Activated T-cell treated with anti-CD3 and anti-CD28 coated beads, Interleukin-2, amount 50 U/mL, for 72 hours (primary cell): ENCODE data around the gene ARMH4. TPM values are rescaled to one million over a fixed set of nuclear protein-coding genes. Genes with fewer than 3 reads are reported as not detected.

ENCODE experiments used
- ATAC-seq, 2 donors: fragments of 150-1000 bp; cut with Tn5 transposase; replicated peaks in 1 of 2; 2 replicates each; pipeline ENCODE4 v1.10.0; 2021; ENCODE audit warnings: moderate library complexity in 2 of 2, mild to moderate bottlenecking in 1 of 2
- DNase-seq, 2 donors: peaks; one replicate each; pipeline ENCODE4 v3.0.0; 2021 to 2022; ENCODE audit warnings: mixed read lengths in 1 of 2
- H3K27ac Mint-ChIP-seq: one replicate; pipeline ENCODE4 v1.8.0; 2022; ENCODE audit warnings: mild to moderate bottlenecking, moderate library complexity, mixed read lengths
- H3K27me3 Mint-ChIP-seq: one replicate; pipeline ENCODE4 v1.8.0; 2022; ENCODE audit warnings: low read depth, mixed read lengths
- H3K36me3 Mint-ChIP-seq, 2 donors: one replicate each; pipeline ENCODE4 v1.8.0; 2022; ENCODE audit warnings: mixed read lengths in 2 of 2, mild to moderate bottlenecking in 1 of 2; ENCODE audit not compliant: insufficient read depth in 2 of 2
- H3K4me1 Mint-ChIP-seq: one replicate; pipeline ENCODE4 v1.8.0; 2022; ENCODE audit warnings: low read depth, mixed read lengths
- H3K4me3 Mint-ChIP-seq, 2 donors: one replicate each; pipeline ENCODE4 v1.8.0; 2022; ENCODE audit warnings: mild to moderate bottlenecking in 2 of 2, mixed read lengths in 2 of 2, moderate library complexity in 2 of 2
- H3K9me3 Mint-ChIP-seq, 2 donors: one replicate each; pipeline ENCODE4 v1.8.0; 2022; ENCODE audit warnings: mixed read lengths in 2 of 2
- total RNA-seq, 2 donors: library from RNA; stranded (reverse); gene quantifications; one replicate each; pipeline ENCODE4 v1.2.3, GENCODE V29; 2022

ARMH4 gene
- total RNA-seq, 2 donors from 2014 or later: not detected

- Mint-ChIP-seq H3K27me3 (peaks cover 12% of the 10 kb centered on the region), H3K36me3 (no peaks in the 10 kb centered on the region), H3K27ac (no peak overlapping the region), H3K9me3 (no peaks in the 10 kb centered on the region), H3K4me3 (no peak overlapping the region), H3K4me1 (peaks cover 8% of the 10 kb centered on the region)
- DNase-seq (no peak), ATAC-seq (no peak)
Observed at GRCh38 chr14:58106446-58106845, 45.6 kb downstream of the ARMH4 start.

- DNase-seq (no peak), ATAC-seq (no peak)
- Mint-ChIP-seq H3K27ac (no peak overlapping the region), H3K36me3 (no peaks in the 10 kb centered on the region), H3K4me1 (peaks cover 8% of the 10 kb centered on the region), H3K4me3 (no peak overlapping the region), H3K9me3 (no peaks in the 10 kb centered on the region), H3K27me3 (peaks cover 12% of the 10 kb centered on the region)
Observed at GRCh38 chr14:58104808-58105207, 47.2 kb downstream of the ARMH4 start.

GRCh38 chr14:58100735-58101368 lies 51.2 kb downstream of the ARMH4 start:
- DNase-seq: no peak
- Mint-ChIP-seq H3K4me3 (no peak overlapping the region), H3K27me3 (peaks cover 6% of the 10 kb centered on the region), H3K9me3 (no peaks in the 10 kb centered on the region), H3K27ac (no peak overlapping the region), H3K4me1 (no peaks in the 10 kb centered on the region), H3K36me3 (no peaks in the 10 kb centered on the region)
- ATAC-seq: peak in 1 of 2 donors; percentile 78

- H3K9me3 Mint-ChIP-seq: no peaks in the 10 kb centered on the region
- peaks cover 1% of the 10 kb centered on the region for H3K27me3 Mint-ChIP-seq
- no peak overlapping the region for H3K27ac Mint-ChIP-seq
- no peaks in the 10 kb centered on the region for H3K4me1 Mint-ChIP-seq
- H3K36me3 Mint-ChIP-seq: no peaks in the 10 kb centered on the region
- ATAC-seq (no peak), DNase-seq (no peak)
- H3K4me3 Mint-ChIP-seq: no peak overlapping the region
Observed at GRCh38 chr14:58099682-58100081, 52.3 kb downstream of the ARMH4 start.

DNA sequence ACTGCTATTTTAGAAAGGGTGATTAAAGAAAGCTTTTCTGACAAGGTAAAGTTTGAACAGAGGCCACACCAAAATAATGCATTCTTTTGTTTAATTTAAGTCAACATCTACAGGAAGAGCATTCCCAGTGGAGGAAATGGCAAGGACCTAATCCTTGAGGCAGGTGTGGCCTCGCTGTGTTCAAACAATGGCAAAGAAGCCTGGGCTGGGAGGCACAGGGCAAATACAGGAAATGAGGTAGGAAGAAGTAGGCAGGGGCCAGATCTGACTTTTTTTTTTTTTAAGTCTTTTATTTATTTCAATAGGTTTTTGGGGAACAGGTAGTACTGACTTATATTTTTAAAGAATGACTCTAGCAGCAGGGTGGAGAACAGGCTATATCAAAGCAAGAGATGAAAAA lies 53.5 kb downstream of the ARMH4 start:
- no peak for ATAC-seq
- H3K9me3 Mint-ChIP-seq: no peaks in the 10 kb centered on the region
- no peak overlapping the region for H3K4me3 Mint-ChIP-seq
- H3K27me3 Mint-ChIP-seq: no peaks in the 10 kb centered on the region
- no peaks in the 10 kb centered on the region for H3K36me3 Mint-ChIP-seq
- DNase-seq: no peak
- no peak overlapping the region for H3K27ac Mint-ChIP-seq
- H3K4me1 Mint-ChIP-seq: no peaks in the 10 kb centered on the region

DNA sequence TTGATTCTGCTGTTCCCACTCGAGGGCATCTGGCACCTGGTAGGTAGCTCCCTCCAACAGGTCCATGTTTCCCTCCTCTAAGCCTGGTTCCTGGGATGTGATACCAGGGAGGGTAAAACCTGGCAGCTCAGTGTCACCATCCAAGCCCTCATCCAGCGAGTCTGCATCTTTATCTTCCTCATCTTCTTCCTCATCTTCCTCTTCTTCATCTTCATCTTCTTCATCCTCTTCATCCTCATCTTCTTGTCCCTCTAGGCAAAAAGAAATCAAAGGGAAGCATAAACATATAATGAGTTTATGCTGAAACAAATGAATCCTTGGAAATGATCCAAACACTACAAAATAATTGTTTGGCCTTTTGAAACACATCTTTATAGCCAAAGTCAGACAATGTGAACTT lies 55.3 kb downstream of the ARMH4 start:
- Mint-ChIP-seq H3K4me1 (no peaks in the 10 kb centered on the region), H3K27me3 (no peaks in the 10 kb centered on the region), H3K9me3 (no peaks in the 10 kb centered on the region), H3K4me3 (no peak overlapping the region), H3K27ac (no peak overlapping the region), H3K36me3 (no peaks in the 10 kb centered on the region)
- DNase-seq (no peak), ATAC-seq (no peak)

DNA sequence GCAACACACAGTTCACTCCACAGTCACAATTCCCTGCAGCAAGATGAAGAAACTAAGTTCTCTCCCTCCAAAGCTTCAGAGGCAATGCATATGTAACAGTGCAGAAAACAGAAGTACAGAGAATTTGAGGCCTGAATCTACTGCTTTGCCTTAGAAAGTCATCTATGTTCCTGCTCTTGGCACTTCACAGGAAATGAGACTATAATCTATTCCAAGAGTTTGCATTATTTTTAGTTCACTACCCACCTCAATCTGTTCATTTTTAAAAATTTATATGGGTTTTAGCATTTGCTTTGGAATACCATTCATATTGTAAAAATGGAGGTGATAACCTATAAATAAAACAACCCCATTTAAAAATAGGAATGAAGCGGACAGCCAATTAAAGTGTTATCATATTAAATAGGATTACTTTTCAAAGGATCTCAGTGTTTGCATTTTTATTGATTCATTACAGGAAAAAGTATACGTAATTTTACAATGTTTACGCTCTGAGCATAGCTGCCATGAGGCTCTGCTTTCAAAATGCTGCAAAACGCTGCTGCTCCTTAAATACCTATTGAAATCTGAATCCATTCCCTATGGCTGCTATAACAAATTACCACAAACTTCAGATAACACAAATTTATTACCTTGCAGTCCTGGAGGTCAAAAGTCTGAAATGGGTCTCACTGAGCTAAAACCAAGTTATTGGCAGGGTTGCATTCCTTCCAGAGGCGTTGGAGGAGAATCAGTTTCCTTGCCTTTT lies 60.0 kb downstream of the ARMH4 start:
- H3K4me3 Mint-ChIP-seq: no peak overlapping the region
- no peaks in the 10 kb centered on the region for H3K4me1 Mint-ChIP-seq
- ATAC-seq: no peak
- DNase-seq: no peak
- H3K9me3 Mint-ChIP-seq: no peaks in the 10 kb centered on the region
- H3K27ac Mint-ChIP-seq: no peak overlapping the region
- H3K27me3 Mint-ChIP-seq: peaks cover 11% of the 10 kb centered on the region
- no peaks in the 10 kb centered on the region for H3K36me3 Mint-ChIP-seq

- Mint-ChIP-seq H3K27ac (no peak overlapping the region), H3K4me1 (no peaks in the 10 kb centered on the region), H3K9me3 (no peaks in the 10 kb centered on the region), H3K27me3 (peaks cover 24% of the 10 kb centered on the region), H3K36me3 (no peaks in the 10 kb centered on the region), H3K4me3 (no peak overlapping the region)
- DNase-seq (no peak), ATAC-seq (no peak)
Observed at GRCh38 chr14:58089612-58090011, 62.4 kb downstream of the ARMH4 start.

DNA sequence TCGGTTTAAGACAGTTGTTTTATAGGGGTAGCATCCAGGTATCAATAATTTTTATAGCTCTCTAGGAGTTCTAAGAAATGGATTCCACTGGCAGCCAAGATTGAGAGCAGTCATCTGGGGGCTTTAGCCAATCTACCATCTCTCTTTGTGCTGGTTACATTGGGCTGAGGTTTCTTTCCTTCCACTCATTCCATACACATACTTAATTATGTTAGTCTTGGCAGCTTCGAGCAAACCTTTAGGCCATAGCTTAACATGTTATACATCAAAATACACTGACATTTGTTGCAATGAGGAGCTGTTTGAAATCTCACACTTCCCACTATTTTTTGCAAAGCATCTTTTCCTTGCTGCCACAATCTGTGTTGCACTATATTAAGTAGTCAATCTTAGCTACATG lies 63.1 kb downstream of the ARMH4 start:
- DNase-seq: no peak
- Mint-ChIP-seq H3K36me3 (no peaks in the 10 kb centered on the region), H3K27me3 (peaks cover 30% of the 10 kb centered on the region), H3K9me3 (no peaks in the 10 kb centered on the region), H3K4me3 (no peak overlapping the region), H3K27ac (no peak overlapping the region), H3K4me1 (no peaks in the 10 kb centered on the region)
- ATAC-seq: no peak

DNA sequence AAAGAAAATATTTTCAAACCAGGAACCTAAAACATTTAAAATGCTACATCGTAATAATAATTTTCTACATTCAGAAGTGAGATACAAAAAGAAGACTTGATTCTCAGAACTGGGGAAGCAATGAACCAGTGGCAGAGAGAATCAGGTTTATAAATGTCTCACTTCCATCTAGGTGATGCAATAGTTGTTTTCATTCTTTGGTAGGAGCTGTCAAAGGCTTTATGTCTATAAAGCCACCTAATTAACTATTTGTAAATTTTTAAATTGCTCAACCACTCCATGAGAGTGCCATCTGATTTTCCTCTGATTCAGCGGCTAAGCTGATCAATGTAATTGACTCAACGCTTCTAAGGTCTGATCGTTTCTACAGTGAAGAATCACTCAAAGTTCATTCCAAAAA lies 66.1 kb downstream of the ARMH4 start:
- Mint-ChIP-seq H3K27me3 (peaks cover 39% of the 10 kb centered on the region), H3K9me3 (no peaks in the 10 kb centered on the region), H3K4me3 (no peak overlapping the region), H3K4me1 (peaks cover 7% of the 10 kb centered on the region), H3K27ac (no peak overlapping the region), H3K36me3 (no peaks in the 10 kb centered on the region)
- DNase-seq (no peak), ATAC-seq (no peak)

GRCh38 chr14:58082491-58083098 lies 69.4 kb downstream of the ARMH4 start:
- H3K4me3 Mint-ChIP-seq: no peak overlapping the region
- no peak for ATAC-seq
- peaks cover 7% of the 10 kb centered on the region for H3K4me1 Mint-ChIP-seq
- H3K9me3 Mint-ChIP-seq: no peaks in the 10 kb centered on the region
- no peak overlapping the region for H3K27ac Mint-ChIP-seq
- no peak for DNase-seq
- no peaks in the 10 kb centered on the region for H3K36me3 Mint-ChIP-seq
- H3K27me3 Mint-ChIP-seq: peaks cover 42% of the 10 kb centered on the region

DNA sequence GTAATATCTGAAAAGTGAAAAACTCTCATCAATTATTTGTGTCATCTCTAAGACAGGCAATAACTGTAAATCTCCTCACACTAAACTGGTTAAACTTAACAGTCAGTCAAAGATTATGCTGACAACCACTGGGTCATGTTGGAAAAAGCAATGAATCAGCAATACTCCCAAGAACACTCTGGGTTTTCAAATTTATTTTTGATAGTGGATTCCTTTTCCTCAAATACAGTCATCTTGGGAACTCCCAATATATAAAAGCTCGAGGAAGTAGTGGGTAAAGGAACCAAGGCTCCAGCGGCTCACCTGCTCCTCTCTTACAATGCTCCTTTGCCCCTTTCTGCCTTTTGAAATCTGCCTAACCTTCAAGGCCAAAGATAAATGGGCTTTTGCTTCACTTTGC lies 70.0 kb downstream of the ARMH4 start:
- Mint-ChIP-seq H3K9me3 (no peaks in the 10 kb centered on the region), H3K27me3 (peaks cover 36% of the 10 kb centered on the region), H3K4me3 (no peak overlapping the region), H3K27ac (no peak overlapping the region), H3K36me3 (no peaks in the 10 kb centered on the region), H3K4me1 (peaks cover 7% of the 10 kb centered on the region)
- no peak for ATAC-seq
- no peak for DNase-seq

- no peak for DNase-seq
- Mint-ChIP-seq H3K27me3 (peaks cover 29% of the 10 kb centered on the region), H3K27ac (no peak overlapping the region), H3K36me3 (no peaks in the 10 kb centered on the region), H3K9me3 (no peaks in the 10 kb centered on the region), H3K4me1 (peaks cover 7% of the 10 kb centered on the region), H3K4me3 (no peak overlapping the region)
- no peak for ATAC-seq
Observed at GRCh38 chr14:58078471-58078870, 73.5 kb downstream of the ARMH4 start.
